HepG2 (cell line): Measurements from ENCODE around the gene GJC2. TPM values are rescaled to one million over a fixed set of nuclear protein-coding genes. Genes with fewer than 3 reads are reported as not detected.

Experiments
- AGO2 ChIP-seq: fragments of 200-400 bp; formaldehyde crosslinking; optimal IDR thresholded peaks from 2 replicates; pipeline ENCODE3; 2017; ENCODE audit warnings: mild to moderate bottlenecking, low read depth, low read length, moderate library complexity
- ATM ChIP-seq: fragments of 450-650 bp; IDR thresholded peaks from 2 replicates; pipeline ENCODE4 v1.7.1; 2017; ENCODE audit warnings: mild to moderate bottlenecking, borderline replicate concordance
- CEBPB ChIP-seq: IDR thresholded peaks from 2 replicates; pipeline ENCODE4 v1.6.1; 2011; ENCODE audit warnings: low read depth, low read length, improper control_type of control experiment, borderline replicate concordance
- ETV5 ChIP-seq: IDR thresholded peaks from 2 replicates; pipeline ENCODE4 v1.6.1; 2018; ENCODE audit warnings: missing biosample characterization, missing genetic modification reagents, inconsistent platforms, borderline replicate concordance
- FOXA3 ChIP-seq: IDR thresholded peaks from 2 replicates; pipeline ENCODE4 v1.6.1; 2016; ENCODE audit warnings: missing genetic modification reagents, missing compliant biosample characterization
- HDAC6 ChIP-seq: fragments of 200-600 bp; sonication (generic); IDR thresholded peaks from 2 replicates; pipeline ENCODE4 v1.7.0; 2017; ENCODE audit warnings: mild to moderate bottlenecking, antibody characterized with exemption, low read length, low read depth
- HMG20A ChIP-seq: IDR thresholded peaks from 2 replicates; pipeline ENCODE4 v1.6.1; 2016; ENCODE audit warnings: borderline replicate concordance
- HNRNPH1 ChIP-seq: fragments of 200-400 bp; formaldehyde crosslinking; optimal IDR thresholded peaks from 2 replicates; pipeline ENCODE3; 2017; ENCODE audit warnings: mild to moderate bottlenecking, low read depth, low read length
- KDM3A ChIP-seq: IDR thresholded peaks from 2 replicates; pipeline ENCODE4 v1.6.1; 2018; ENCODE audit warnings: low read depth, missing compliant biosample characterization
- KLF6 ChIP-seq: IDR thresholded peaks from 2 replicates; pipeline ENCODE4 v1.8.0; 2016; ENCODE audit warnings: missing biosample characterization, missing genetic modification reagents
- MEF2D ChIP-seq: sonication (generic); formaldehyde crosslinking; IDR thresholded peaks from 2 replicates; pipeline ENCODE4 v1.5.1; 2020; ENCODE audit warnings: mild to moderate bottlenecking, missing genetic modification reagents
- NFE2 ChIP-seq: sonication (generic); formaldehyde crosslinking; IDR thresholded peaks from 2 replicates; pipeline ENCODE4 v1.4.0; 2020; ENCODE audit warnings: missing genetic modification reagents
- NFKB2 ChIP-seq: sonication (generic); formaldehyde crosslinking; IDR thresholded peaks from 2 replicates; pipeline ENCODE4 v1.4.0; 2020; ENCODE audit warnings: missing genetic modification reagents, borderline replicate concordance
- NR2C2 ChIP-seq: sonication (generic); formaldehyde crosslinking; IDR thresholded peaks from 2 replicates; pipeline ENCODE4 v1.4.0; 2020; ENCODE audit warnings: missing genetic modification reagents, mild to moderate bottlenecking, moderate library complexity, borderline replicate concordance
- PPARG ChIP-seq: conservative IDR thresholded peaks from 2 replicates; pipeline ENCODE4 v1.6.1; 2016; ENCODE audit warnings: missing biosample characterization, missing genetic modification reagents
- SP140L ChIP-seq: sonication (generic); formaldehyde crosslinking; IDR thresholded peaks from 2 replicates; pipeline ENCODE4 v1.4.0; 2020; ENCODE audit warnings: missing genetic modification reagents, borderline replicate concordance
- XBP1 ChIP-seq: sonication (generic); formaldehyde crosslinking; IDR thresholded peaks from 2 replicates; pipeline ENCODE4 v1.5.0; 2020; ENCODE audit warnings: missing genetic modification reagents
- ZBTB3 ChIP-seq: sonication (generic); formaldehyde crosslinking; IDR thresholded peaks from 2 replicates; pipeline ENCODE4 v1.4.0; 2020; ENCODE audit warnings: low read depth, mild to moderate bottlenecking, moderate library complexity, missing genetic modification reagents, borderline replicate concordance
- ZKSCAN5 ChIP-seq: sonication (generic); formaldehyde crosslinking; IDR thresholded peaks from 2 replicates; pipeline ENCODE4 v1.5.1; 2020; ENCODE audit warnings: mild to moderate bottlenecking, missing genetic modification reagents
- ZNF543 ChIP-seq: sonication (generic); formaldehyde crosslinking; IDR thresholded peaks from 2 replicates; pipeline ENCODE4 v1.4.0; 2020; ENCODE audit warnings: mild to moderate bottlenecking, missing genetic modification reagents
- ZNF562 ChIP-seq: sonication (generic); formaldehyde crosslinking; IDR thresholded peaks from 2 replicates; pipeline ENCODE4 v1.8.0; 2022; ENCODE audit warnings: missing genetic modification reagents, borderline replicate concordance
- polyA plus RNA-seq, 8 experiments: library from polyadenylated mRNA; depleted of rRNA in 3 of 8; stranded (reverse) in 7 of 8; unstranded in 1 of 8; fragments of >200 nt; fragmentation: Illumina TruSeq in 4 of 8; extraction: Trizol in 4 of 8; gene quantifications; 2 replicates each; pipeline versions ENCODE4 v1.2.1 to v1.2.3, GENCODE V29; 2011 to 2016; ENCODE audit warnings: low read depth in 4 of 8, missing spikeins in 1 of 8, mixed read lengths in 1 of 8; ENCODE audit not compliant: insufficient read depth in 1 of 8
- total RNA-seq, 5 experiments: library from RNA; depleted of rRNA; stranded (reverse); fragments of >200 nt; fragmentation: Illumina TruSeq; extraction: Trizol; gene quantifications; 2 replicates each; pipeline ENCODE4 v1.2.3, GENCODE V29; 2016; ENCODE audit warnings: low read depth in 1 of 5
- TF ChIP-seq, protein P1 (sequence below): IDR thresholded peaks from 2 replicates; pipeline ENCODE4 v1.6.1; 2016; ENCODE audit warnings: mild to moderate bottlenecking
- TF ChIP-seq, protein P2 (sequence below): sonication (generic); formaldehyde crosslinking; IDR thresholded peaks from 2 replicates; pipeline ENCODE4 v1.4.0; 2020; ENCODE audit warnings: missing genetic modification reagents, low read depth, mild to moderate bottlenecking, borderline replicate concordance
- TF ChIP-seq, protein P3 (sequence below): sonication (generic); formaldehyde crosslinking; IDR thresholded peaks from 2 replicates; pipeline ENCODE4 v1.4.0; 2020; ENCODE audit warnings: mild to moderate bottlenecking, missing genetic modification reagents
- TF ChIP-seq, protein P4 (sequence below), 2 experiments: sonication (generic) in 1 of 2; formaldehyde crosslinking in 1 of 2; IDR thresholded peaks; 2 replicates each; pipeline versions ENCODE4 v1.4.0 to v1.6.1; 2018 to 2020; ENCODE audit warnings: missing genetic modification reagents in 2 of 2, borderline replicate concordance in 1 of 2, low read depth in 1 of 2, mild to moderate bottlenecking in 1 of 2, missing biosample characterization in 1 of 2
- TF ChIP-seq, protein P5 (sequence below): IDR thresholded peaks from 2 replicates; pipeline ENCODE4 v1.6.1; 2016; ENCODE audit warnings: low read depth, control low read depth

Gene GJC2
- total and polyA plus RNA-seq, 2 of the 13 experiments (the other 11 are each of a cell fraction or from before 2014, with no cell fraction given): 1.6 to 3.8 TPM

DNA sequence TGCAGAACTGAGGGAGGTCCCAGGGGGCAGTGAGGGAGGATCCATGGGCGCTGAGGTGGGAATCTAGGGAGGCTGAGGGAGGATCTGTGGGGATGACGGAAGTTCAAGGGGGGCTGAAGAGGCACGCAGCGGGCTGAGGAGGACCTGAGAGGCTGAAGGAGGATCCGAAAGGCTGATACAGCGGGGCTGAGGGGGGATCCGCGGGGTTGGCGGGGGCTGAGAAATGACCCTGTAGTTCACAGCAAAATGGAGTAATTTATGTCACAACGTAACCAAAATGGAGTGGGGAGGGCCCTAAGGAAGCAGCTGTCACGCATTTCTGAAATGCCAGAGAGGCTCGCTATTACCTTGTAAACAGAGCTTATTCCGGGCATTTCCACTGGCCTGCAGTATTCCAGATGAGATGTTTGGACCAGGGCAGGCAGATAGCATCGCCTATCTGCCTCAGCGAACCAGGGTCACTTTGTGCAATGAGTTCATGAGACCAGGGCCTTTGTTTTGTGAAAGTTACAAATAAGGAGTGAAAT is 39.7 kb upstream of the GJC2 start (continued):
- TF ChIP-seq, protein P1, sequence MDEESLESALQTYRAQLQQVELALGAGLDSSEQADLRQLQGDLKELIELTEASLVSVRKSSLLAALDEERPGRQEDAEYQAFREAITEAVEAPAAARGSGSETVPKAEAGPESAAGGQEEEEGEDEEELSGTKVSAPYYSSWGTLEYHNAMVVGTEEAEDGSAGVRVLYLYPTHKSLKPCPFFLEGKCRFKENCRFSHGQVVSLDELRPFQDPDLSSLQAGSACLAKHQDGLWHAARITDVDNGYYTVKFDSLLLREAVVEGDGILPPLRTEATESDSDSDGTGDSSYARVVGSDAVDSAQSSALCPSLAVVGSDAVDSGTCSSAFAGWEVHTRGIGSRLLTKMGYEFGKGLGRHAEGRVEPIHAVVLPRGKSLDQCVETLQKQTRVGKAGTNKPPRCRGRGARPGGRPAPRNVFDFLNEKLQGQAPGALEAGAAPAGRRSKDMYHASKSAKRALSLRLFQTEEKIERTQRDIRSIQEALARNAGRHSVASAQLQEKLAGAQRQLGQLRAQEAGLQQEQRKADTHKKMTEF (CRISPR knock-in tag): 0 out of 2 replicates have a peak, but pooled peaks have one; percentile 11
- TF ChIP-seq AGO2 (no peak), NFE2 (CRISPR knock-in tag) (no peak), KDM3A (CRISPR knock-in tag) (no peak), SP140L (CRISPR knock-in tag) (no peak), ZNF543 (CRISPR knock-in tag) (no peak), KLF6 (CRISPR knock-in tag) (no peak), ETV5 (CRISPR knock-in tag) (peak; percentile 44; the same call in 1 of the 2 replicates), HNRNPH1 (no peak), HDAC6 (no peak), PPARG (CRISPR knock-in tag) (0 out of 2 replicates have a peak, but pooled peaks have one; percentile 33), ZBTB3 (CRISPR knock-in tag) (no peak), NR2C2 (no peak; the same call in 1 of the 2 replicates), HMG20A (CRISPR knock-in tag) (no peak; the same call in 1 of the 2 replicates), MEF2D (CRISPR knock-in tag) (no peak), ATM (no peak), NFKB2 (CRISPR knock-in tag) (no peak), ZNF562 (no peak), ZKSCAN5 (CRISPR knock-in tag) (no peak), FOXA3 (peak; percentile 80), XBP1 (CRISPR knock-in tag) (no peak), CEBPB (0 out of 2 replicates have a peak, but pooled peaks have one; percentile 19)
- TF ChIP-seq, protein P2, sequence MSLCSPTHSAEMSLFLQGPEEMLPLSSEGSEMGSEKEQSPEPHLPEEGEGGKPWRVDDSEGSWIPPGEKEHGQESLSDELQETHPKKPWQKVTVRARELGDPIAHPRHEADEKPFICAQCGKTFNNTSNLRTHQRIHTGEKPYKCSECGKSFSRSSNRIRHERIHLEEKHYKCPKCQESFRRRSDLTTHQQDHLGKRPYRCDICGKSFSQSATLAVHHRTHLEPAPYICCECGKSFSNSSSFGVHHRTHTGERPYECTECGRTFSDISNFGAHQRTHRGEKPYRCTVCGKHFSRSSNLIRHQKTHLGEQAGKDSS: no peak
- TF ChIP-seq, protein P3, sequence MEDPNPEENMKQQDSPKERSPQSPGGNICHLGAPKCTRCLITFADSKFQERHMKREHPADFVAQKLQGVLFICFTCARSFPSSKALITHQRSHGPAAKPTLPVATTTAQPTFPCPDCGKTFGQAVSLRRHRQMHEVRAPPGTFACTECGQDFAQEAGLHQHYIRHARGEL (CRISPR knock-in tag): no peak
- TF ChIP-seq, protein P4, sequence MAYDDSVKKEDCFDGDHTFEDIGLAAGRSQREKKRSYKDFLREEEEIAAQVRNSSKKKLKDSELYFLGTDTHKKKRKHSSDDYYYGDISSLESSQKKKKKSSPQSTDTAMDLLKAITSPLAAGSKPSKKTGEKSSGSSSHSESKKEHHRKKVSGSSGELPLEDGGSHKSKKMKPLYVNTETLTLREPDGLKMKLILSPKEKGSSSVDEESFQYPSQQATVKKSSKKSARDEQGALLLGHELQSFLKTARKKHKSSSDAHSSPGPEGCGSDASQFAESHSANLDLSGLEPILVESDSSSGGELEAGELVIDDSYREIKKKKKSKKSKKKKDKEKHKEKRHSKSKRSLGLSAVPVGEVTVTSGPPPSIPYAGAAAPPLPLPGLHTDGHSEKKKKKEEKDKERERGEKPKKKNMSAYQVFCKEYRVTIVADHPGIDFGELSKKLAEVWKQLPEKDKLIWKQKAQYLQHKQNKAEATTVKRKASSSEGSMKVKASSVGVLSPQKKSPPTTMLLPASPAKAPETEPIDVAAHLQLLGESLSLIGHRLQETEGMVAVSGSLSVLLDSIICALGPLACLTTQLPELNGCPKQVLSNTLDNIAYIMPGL (CRISPR knock-in tag; IDR thresholded peaks at IDR 0.05; ENCODE audit: borderline replicate concordance in 1 of 2, low read depth in 1 of 2): peak in 1 of 2 experiments; percentile 26; a peak in 1 of 4 replicates
- TF ChIP-seq, protein P5, sequence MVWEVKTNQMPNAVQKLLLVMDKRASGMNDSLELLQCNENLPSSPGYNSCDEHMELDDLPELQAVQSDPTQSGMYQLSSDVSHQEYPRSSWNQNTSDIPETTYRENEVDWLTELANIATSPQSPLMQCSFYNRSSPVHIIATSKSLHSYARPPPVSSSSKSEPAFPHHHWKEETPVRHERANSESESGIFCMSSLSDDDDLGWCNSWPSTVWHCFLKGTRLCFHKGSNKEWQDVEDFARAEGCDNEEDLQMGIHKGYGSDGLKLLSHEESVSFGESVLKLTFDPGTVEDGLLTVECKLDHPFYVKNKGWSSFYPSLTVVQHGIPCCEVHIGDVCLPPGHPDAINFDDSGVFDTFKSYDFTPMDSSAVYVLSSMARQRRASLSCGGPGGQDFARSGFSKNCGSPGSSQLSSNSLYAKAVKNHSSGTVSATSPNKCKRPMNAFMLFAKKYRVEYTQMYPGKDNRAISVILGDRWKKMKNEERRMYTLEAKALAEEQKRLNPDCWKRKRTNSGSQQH (CRISPR knock-in tag): no peak
